Heart left ventricle (tissue), 13 donors: Measurements from ENCODE around the gene ERH.

Source experiments
- POLR2A ChIP-seq, 2 donors: fragments of 450-650 bp; IDR thresholded peaks; one replicate each; pipeline ENCODE4 v1.6.1; 2017; ENCODE audit warnings: antibody characterized with exemption in 2 of 2, mild to moderate bottlenecking in 2 of 2, moderate library complexity in 2 of 2
- TF ChIP-seq, protein P1 (sequence below), 12 donors: fragments of 200-600 bp; sonication (generic) in 4 of 12; IDR thresholded peaks; one replicate each; pipeline versions ENCODE4 v1.5.0 to v1.8.0; 2018 to 2022; ENCODE audit warnings: antibody characterized with exemption in 12 of 12, mild to moderate bottlenecking in 5 of 12
- donor health status: ischemic (EF 13 %, LVEDD 7.1; RV severe dilation, severe dysfunction).
- donor health status: DM: no; HTN: yes; CAD: no.
- donor health status: DM: no; HTN: no; CAD: no.
- donor health status: ischemic (EF 25% LVEDD 6.9; RV normal size, moderate dysfunction).
- donor health status: ischemic (EF 25% LVEDD 5.7; RV mildly dilated, moderate dysfunction).
- donor health status: ischemic (EF 35%, LVEDD 5.7; RV mildly dilated, moderate dysfunction).
- donor health status: nonischemic (EF 11% LVEDD 7.7; RV severe dilation, severe dysfunction).
- donor health status: DM: yes; HTN: yes; CAD: no.
- donor health status: PGD.
- donor health status: ischemic (EF 29% LVEDD 5.4; RV normal size, mild dysfunction).
- donor health status: nonischemic (EF 23%, LVEDD 6.1; RV moderate dilation, normal function).

- TF ChIP-seq, protein P1, sequence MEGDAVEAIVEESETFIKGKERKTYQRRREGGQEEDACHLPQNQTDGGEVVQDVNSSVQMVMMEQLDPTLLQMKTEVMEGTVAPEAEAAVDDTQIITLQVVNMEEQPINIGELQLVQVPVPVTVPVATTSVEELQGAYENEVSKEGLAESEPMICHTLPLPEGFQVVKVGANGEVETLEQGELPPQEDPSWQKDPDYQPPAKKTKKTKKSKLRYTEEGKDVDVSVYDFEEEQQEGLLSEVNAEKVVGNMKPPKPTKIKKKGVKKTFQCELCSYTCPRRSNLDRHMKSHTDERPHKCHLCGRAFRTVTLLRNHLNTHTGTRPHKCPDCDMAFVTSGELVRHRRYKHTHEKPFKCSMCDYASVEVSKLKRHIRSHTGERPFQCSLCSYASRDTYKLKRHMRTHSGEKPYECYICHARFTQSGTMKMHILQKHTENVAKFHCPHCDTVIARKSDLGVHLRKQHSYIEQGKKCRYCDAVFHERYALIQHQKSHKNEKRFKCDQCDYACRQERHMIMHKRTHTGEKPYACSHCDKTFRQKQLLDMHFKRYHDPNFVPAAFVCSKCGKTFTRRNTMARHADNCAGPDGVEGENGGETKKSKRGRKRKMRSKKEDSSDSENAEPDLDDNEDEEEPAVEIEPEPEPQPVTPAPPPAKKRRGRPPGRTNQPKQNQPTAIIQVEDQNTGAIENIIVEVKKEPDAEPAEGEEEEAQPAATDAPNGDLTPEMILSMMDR (IDR thresholded peaks at IDR 0.05): no peak
- no peak for TF ChIP-seq POLR2A (IDR thresholded peaks at IDR 0.05)
These were observed 33.7 kb downstream of the ERH start for GRCh38 chr14:69364378-69364777.
